Endothelial cell (in vitro differentiated cells): Measurements from ENCODE around the gene FADS2. TPM values are rescaled to one million over a fixed set of nuclear protein-coding genes. Genes with fewer than 3 reads are reported as not detected.

Source experiments
- DNase-seq: peaks from one replicate; pipeline ENCODE4 v3.0.0; 2021; ENCODE audit warnings: low spot score
- H3K27ac Mint-ChIP-seq: one replicate; pipeline ENCODE4 v1.8.0; 2021; ENCODE audit warnings: mixed read lengths, inconsistent platforms; ENCODE audit not compliant: unreplicated experiment
- H3K27me3 Mint-ChIP-seq: one replicate; pipeline ENCODE4 v1.8.0; 2021; ENCODE audit warnings: mild to moderate bottlenecking, moderate library complexity, mixed read lengths, inconsistent platforms; ENCODE audit not compliant: unreplicated experiment
- H3K36me3 Mint-ChIP-seq: one replicate; pipeline ENCODE4 v1.8.0; 2021; ENCODE audit warnings: mild to moderate bottlenecking, low read depth, mixed read lengths, inconsistent platforms; ENCODE audit not compliant: unreplicated experiment
- H3K4me1 Mint-ChIP-seq: one replicate; pipeline ENCODE4 v1.8.0; 2021; ENCODE audit warnings: mild to moderate bottlenecking, mixed read lengths, inconsistent platforms; ENCODE audit not compliant: unreplicated experiment
- H3K4me3 Mint-ChIP-seq: one replicate; pipeline ENCODE4 v1.8.0; 2021; ENCODE audit warnings: mild to moderate bottlenecking, mixed read lengths, inconsistent platforms; ENCODE audit not compliant: unreplicated experiment
- H3K9me3 Mint-ChIP-seq: one replicate; pipeline ENCODE4 v1.8.0; 2021; ENCODE audit warnings: mixed read lengths, inconsistent platforms; ENCODE audit not compliant: unreplicated experiment
- total RNA-seq: library from RNA; stranded (reverse); fragmentation: NEBNext Ultra II Directional; extraction: Animal tissue kit (Norgen Biotek cat#: 25700); gene quantifications from one replicate; pipeline ENCODE4 v1.2.1, GENCODE V29; 2021; ENCODE audit not compliant: unreplicated experiment
- TF ChIP-seq, protein P1 (sequence below): fragments of 200-600 bp; sonication (generic); IDR thresholded peaks from one replicate; pipeline ENCODE4 v1.5.0; 2021; ENCODE audit warnings: antibody characterized with exemption; ENCODE audit not compliant: unreplicated experiment

FADS2 gene
- total RNA-seq, 1 donor from 2014 or later, result 682 TPM

DNA sequence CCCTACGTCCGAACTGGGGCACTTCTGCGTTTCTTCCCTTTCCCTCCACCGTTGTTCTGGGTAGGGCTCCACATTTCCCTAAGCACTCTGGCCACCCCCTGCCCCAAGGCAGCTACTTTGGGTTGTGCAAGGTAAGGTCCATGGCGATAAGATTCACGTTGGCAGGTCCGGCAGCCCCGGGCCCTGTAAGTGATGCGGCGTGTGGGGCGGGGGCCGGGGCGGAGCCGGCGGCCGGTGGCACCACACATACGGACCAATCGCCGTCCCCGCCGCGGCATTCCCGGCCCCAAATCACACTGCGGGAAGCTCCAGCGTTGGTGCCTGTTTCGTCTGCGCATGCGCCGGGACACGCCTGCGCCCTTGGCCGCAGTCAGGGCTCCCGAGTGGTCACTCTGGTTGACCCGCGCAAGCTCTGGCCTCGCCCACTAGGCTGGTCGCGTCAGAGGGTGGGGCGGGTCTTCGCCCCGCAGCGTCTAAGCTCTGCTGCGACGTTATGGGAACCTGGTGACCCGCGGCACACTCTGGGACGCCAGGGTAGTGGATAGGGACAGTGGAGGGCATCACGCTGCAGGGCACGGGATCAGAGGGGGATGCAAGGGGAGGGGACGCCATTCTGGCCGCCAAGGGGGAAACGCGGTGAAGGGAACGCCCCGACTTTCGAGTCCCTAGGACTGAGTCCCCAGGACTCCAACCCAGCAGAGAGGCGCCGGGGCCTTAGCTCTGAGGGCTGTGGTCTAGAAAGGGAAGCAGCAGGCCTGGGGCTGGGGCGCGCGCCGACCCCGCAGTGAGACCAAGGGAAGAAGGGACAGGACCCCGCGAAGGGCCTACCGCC, 12.9 kb upstream of the FADS2 start:
- Mint-ChIP-seq H3K4me1 (peaks cover 16% of the 10 kb centered on the region), H3K27me3 (peaks cover 21% of the 10 kb centered on the region), H3K36me3 (peaks cover 22% of the 10 kb centered on the region), H3K27ac (peak overlapping the region; percentile 98), H3K9me3 (no peaks in the 10 kb centered on the region), H3K4me3 (peak overlapping the region; percentile 98)
- TF ChIP-seq, protein P1, sequence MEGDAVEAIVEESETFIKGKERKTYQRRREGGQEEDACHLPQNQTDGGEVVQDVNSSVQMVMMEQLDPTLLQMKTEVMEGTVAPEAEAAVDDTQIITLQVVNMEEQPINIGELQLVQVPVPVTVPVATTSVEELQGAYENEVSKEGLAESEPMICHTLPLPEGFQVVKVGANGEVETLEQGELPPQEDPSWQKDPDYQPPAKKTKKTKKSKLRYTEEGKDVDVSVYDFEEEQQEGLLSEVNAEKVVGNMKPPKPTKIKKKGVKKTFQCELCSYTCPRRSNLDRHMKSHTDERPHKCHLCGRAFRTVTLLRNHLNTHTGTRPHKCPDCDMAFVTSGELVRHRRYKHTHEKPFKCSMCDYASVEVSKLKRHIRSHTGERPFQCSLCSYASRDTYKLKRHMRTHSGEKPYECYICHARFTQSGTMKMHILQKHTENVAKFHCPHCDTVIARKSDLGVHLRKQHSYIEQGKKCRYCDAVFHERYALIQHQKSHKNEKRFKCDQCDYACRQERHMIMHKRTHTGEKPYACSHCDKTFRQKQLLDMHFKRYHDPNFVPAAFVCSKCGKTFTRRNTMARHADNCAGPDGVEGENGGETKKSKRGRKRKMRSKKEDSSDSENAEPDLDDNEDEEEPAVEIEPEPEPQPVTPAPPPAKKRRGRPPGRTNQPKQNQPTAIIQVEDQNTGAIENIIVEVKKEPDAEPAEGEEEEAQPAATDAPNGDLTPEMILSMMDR, result no peak
- DNase-seq, result peak; percentile 95

DNA sequence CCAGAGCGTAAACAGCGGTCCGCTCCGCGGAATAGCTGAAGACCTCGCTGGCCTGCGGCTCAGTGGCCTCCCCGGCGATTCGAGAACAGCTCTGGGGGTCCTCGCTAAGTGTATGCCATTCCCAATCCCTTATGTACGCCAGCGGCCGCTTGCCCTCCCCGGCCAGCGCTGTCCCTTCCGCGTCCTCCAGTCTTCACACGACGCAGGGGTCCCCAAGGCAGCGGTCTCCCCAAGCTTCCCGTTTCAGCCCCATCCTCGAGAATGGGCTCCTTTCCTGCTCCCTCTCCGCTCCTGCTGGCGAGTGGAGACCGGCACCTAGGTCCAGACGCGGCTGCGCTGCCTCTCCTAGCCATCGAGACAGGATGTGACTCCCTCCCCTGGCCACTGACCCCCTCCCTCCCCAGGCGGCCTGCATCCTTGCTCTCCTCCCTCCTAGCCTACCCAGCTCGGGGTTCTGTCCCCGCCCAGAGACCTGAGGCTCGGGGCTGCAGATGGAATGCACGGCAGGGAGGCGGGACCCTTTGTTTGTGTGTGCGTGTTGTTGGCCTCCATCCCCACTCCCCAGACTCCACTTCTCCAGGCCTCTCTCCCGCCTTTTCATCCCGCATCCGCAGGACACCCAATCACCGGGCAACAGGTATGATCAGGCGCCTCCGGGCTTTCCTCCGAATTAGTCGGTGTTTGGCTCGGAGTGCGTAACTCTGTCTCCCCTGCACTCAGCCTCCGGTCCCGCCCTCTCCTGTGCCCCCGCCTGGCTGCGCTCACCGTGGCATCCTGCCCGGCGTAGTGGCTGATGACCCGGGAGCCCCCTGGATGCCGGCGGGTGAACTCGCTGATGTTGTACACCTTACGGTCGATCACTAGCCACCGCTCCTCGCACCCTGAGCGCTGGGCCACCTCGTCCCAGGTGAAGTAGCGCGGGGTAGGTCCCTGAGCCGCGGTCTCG, 12.0 kb upstream of the FADS2 start:
- H3K27ac Mint-ChIP-seq, result peak overlapping the region; percentile 98
- peaks cover 17% of the 10 kb centered on the region for H3K36me3 Mint-ChIP-seq
- H3K4me3 Mint-ChIP-seq, result peak overlapping the region; percentile 98
- DNase-seq, result peak; percentile 70
- peaks cover 16% of the 10 kb centered on the region for H3K4me1 Mint-ChIP-seq
- H3K9me3 Mint-ChIP-seq, result no peaks in the 10 kb centered on the region
- TF ChIP-seq, protein P1, result no peak
- peaks cover 18% of the 10 kb centered on the region for H3K27me3 Mint-ChIP-seq

DNA sequence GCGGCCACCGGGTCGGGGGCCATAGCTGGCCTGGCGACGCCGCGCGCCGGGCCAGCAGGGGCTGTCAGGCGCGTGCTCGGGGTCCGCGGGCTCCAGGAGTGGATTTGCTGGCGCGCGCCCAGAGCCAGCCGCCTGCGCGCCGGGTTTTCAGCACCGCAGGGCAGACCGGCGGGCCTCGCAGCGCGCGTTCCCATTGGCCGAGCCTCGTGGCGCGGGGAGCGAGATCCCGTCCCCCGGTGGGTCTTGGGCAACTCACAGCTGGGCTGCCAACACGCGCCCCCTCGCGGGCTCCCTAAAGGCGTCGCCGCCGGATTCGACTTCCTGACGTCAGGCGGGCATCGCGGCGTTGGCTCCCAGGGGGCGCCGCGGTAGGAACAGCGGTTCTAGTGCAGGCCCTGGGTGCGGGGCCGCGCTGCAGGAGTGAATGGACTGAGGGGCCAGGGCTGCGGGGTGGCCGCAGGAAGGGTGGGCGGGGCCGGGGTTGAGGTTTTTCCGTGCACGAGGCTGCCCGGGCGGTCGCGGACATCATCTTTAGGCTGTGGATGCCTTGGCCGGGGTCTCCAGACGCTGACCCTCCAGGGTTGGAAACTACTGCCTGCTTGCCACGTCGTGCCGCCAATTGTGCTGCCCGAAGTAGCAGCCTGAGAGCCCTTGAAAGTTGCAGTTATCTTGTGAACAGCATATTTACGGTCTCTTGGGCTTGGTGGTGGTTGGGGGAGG, 11.2 kb upstream of the FADS2 start, which contains the start of gene FADS1:
Gene FADS1 (minus strand): TSS at position 268 of the 720 bp plus-strand sequence. CDS start 74 bp downstream, at position 194.
- peaks cover 14% of the 10 kb centered on the region for H3K36me3 Mint-ChIP-seq
- H3K4me1 Mint-ChIP-seq, result peaks cover 16% of the 10 kb centered on the region
- no peaks in the 10 kb centered on the region for H3K9me3 Mint-ChIP-seq
- TF ChIP-seq, protein P1, result peak; percentile 57
- peak; percentile 99 for DNase-seq
- peaks cover 16% of the 10 kb centered on the region for H3K27me3 Mint-ChIP-seq
- H3K27ac Mint-ChIP-seq, result peak within 1 kb of the TSS; percentile 98
- H3K4me3 Mint-ChIP-seq, result peak within 1 kb of the TSS; percentile 98

DNA sequence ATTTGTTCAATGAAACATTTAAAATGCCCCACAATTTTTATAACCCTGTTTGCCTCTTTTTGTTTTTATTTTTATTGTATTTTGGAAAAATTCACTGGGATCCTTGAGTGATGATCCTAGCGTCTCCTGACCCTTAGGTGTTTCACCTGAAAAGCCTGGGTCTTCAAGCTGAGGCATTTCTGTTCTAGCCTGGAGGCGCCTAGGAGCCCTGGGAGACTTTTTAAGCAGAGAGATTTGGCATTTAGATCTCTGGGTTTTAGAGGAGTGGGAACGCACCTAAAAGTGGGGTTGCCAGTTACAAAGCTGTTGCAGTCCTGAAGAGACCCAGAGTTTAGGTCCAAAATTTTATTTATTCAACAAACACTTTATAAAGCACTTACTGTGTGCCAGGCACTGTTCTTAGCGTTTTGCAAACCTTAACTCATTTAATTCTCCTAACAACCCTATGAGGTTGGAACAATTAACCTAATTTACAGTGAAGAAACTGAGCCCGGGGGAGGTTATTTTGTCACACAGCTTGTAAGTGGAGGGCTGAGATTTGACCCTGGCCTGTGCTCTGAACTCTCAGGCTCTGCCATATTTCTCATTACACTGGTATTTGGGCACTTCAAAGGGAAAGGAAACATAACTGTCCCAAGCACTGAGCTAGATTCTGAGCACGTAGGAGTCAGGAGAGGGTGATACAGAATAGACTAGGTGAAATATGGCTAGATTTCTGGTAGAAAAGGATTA, 10.5 kb upstream of the FADS2 start:
- no peak for DNase-seq
- H3K9me3 Mint-ChIP-seq, result no peaks in the 10 kb centered on the region
- TF ChIP-seq, protein P1, result no peak

More for the DNA sequence above, 10.5 kb upstream of the FADS2 start:
- Mint-ChIP-seq H3K36me3 (peaks cover 9% of the 10 kb centered on the region), H3K4me3 (peak overlapping the region; percentile 90), H3K27ac (peak overlapping the region; percentile 61), H3K27me3 (peaks cover 16% of the 10 kb centered on the region), H3K4me1 (peaks cover 16% of the 10 kb centered on the region)
